NB4 (cell line): ENCODE measurements around the gene SNAP47.

Source experiments
- DNase-seq: peaks from one replicate; pipeline ENCODE4 v3.0.0; 2010; ENCODE audit warnings: low read depth
- H3K4me3 ChIP-seq: one replicate; pipeline ENCODE4 v1.5.1; 2011; ENCODE audit warnings: mild to moderate bottlenecking, low read depth, low read length, moderate library complexity
- MYC ChIP-seq: IDR thresholded peaks from 2 replicates; pipeline ENCODE4 v1.6.1; 2011; ENCODE audit warnings: low read depth, low read length
- POLR2A ChIP-seq: IDR thresholded peaks from 2 replicates; pipeline ENCODE4 v1.6.1; 2011; ENCODE audit warnings: mild to moderate bottlenecking; ENCODE audit not compliant: insufficient read length; ENCODE audit errors: extremely low read depth
- TF ChIP-seq, protein P1 (sequence below): IDR thresholded peaks from 2 replicates; pipeline ENCODE4 v1.6.1; 2011; ENCODE audit warnings: low read depth, low read length
- TF ChIP-seq, protein P2 (sequence below): IDR thresholded peaks from one replicate; pipeline ENCODE4 v1.5.1; 2012; ENCODE audit warnings: low read depth, low read length

SNAP47 gene

DNA sequence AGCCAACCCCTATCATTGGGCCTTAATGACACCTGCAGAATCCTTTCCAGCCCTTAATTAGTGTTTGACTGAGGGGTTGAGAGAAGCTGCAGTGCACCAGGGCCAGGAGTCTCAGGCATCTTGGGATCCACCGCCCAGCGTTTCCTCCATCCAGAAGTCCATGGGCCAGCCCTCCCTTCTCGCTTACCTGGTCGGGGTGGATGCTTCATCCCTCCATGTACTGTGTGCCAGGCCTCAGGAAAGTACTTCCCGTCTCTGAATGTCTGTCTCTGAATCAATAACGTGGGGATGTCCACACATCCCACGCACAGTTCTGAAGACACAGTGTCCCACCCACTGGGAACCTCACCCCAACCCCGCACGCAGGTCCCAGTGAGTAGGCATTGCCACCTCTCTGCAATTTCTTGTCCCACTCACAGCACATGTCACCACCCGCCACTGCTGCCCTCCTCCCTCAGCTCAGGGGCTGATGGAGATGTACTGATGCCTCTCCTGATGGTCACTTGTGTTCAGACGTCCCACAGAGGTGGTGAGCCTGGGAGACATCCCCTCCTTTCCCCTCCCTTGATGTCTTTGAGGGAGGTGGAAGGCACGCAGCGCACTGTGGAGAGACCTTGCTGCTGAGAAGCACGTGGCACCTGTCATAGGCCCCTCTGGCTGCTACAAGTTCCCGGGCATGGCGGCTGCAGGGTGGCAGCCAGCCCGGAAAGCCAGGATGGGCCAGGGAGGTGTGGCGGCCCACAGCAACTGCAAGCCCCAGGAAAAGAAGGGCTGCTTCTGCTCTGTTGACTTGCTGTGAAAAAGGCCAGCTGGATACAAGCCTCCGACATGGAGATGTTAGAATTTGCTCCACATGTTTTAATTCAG is 50.8 kb downstream of the SNAP47 start:
- no peak for DNase-seq
- no peak overlapping the region for H3K4me3 ChIP-seq
- TF ChIP-seq, protein P1, sequence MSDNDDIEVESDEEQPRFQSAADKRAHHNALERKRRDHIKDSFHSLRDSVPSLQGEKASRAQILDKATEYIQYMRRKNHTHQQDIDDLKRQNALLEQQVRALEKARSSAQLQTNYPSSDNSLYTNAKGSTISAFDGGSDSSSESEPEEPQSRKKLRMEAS: no peak
- no peak for TF ChIP-seq MYC

DNA sequence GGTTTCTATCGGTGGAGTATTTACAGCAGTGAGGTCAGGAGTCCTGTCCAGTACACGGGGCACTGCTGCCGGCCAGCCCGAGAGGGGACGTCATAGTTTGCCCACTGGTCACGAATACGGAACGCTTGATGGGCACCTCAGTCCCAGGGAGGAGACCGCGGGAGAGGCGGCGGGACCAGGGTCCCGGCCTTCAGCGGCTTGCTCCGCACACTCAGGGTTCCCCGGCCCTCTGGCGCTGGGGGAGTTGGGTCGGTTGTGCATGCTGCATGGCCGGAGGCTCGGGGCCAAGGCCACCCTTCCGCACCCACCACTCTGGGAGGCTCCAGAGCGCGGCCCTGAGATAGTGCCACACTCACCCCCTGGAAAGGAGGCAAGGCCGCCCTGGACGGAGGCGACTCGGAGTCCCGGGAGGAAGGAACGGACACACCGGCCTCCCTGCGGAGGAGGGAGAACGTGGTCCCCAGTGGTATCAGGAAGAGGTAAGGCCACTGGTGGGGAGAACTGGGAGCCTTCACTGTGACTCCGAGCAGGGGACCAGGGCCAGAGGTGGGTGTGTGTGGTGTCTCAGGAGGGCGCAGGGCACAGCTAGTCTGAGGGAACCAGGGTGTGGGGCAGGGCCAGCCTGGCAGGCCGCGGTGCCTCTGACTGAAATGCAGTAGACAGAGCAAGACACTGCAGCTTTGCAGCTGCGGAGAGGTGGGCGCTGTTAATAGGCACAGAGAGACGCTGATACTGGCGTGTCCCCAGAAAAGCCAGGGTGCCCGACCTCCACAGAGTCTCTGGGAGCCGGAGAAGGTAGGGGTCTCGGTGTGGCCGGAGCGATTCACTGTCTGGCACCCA is 51.7 kb downstream of the SNAP47 start:
- TF ChIP-seq, protein P1: no peak
- no peak for TF ChIP-seq MYC
- TF ChIP-seq, protein P2, sequence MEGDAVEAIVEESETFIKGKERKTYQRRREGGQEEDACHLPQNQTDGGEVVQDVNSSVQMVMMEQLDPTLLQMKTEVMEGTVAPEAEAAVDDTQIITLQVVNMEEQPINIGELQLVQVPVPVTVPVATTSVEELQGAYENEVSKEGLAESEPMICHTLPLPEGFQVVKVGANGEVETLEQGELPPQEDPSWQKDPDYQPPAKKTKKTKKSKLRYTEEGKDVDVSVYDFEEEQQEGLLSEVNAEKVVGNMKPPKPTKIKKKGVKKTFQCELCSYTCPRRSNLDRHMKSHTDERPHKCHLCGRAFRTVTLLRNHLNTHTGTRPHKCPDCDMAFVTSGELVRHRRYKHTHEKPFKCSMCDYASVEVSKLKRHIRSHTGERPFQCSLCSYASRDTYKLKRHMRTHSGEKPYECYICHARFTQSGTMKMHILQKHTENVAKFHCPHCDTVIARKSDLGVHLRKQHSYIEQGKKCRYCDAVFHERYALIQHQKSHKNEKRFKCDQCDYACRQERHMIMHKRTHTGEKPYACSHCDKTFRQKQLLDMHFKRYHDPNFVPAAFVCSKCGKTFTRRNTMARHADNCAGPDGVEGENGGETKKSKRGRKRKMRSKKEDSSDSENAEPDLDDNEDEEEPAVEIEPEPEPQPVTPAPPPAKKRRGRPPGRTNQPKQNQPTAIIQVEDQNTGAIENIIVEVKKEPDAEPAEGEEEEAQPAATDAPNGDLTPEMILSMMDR: no peak
- TF ChIP-seq POLR2A: no peak
- DNase-seq: no peak
- H3K4me3 ChIP-seq: no peak overlapping the region

DNA sequence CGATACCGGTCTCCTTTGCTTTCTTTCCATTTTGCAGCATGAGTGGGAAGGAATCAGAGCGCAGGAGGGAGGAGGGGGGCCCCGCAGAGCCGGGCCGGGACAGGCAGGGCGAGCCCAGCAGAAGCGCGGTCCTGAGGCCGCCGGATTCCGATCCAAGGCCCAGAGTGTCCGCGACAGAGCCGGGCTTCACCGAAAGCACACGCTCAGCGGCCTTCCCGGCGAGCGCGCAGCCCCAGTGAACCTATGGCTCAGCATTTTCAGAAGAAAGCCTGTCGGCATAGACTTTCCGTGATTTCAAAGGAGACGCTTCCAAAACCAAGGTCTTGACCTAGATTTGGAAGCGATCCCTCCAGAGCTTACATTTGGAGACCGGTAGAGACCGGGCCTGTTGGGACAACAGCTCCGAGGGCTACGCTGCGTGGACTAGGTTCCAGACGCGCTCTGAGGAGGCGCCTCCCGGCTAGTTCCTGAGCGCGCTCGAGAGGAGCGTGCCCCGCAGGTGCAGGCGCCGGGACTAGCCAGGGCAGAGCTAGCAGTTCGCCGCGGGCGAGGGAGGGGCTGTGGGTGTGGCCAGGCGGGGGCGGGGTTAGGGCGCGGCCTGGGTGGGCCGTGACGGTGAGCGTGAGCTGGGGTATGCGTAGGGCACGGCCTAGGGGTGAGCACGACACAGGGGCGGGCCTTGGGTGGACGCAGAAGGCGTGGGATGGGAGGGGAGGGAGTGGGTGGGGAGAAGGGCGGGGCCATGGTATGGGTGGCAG is 52.5 kb downstream of the SNAP47 start:
- peak; percentile 88 for DNase-seq
- no peak for TF ChIP-seq MYC
- TF ChIP-seq, protein P2: no peak
- TF ChIP-seq, protein P1: no peak
- TF ChIP-seq POLR2A: no peak
- peak overlapping the region; percentile 32 for H3K4me3 ChIP-seq

DNA sequence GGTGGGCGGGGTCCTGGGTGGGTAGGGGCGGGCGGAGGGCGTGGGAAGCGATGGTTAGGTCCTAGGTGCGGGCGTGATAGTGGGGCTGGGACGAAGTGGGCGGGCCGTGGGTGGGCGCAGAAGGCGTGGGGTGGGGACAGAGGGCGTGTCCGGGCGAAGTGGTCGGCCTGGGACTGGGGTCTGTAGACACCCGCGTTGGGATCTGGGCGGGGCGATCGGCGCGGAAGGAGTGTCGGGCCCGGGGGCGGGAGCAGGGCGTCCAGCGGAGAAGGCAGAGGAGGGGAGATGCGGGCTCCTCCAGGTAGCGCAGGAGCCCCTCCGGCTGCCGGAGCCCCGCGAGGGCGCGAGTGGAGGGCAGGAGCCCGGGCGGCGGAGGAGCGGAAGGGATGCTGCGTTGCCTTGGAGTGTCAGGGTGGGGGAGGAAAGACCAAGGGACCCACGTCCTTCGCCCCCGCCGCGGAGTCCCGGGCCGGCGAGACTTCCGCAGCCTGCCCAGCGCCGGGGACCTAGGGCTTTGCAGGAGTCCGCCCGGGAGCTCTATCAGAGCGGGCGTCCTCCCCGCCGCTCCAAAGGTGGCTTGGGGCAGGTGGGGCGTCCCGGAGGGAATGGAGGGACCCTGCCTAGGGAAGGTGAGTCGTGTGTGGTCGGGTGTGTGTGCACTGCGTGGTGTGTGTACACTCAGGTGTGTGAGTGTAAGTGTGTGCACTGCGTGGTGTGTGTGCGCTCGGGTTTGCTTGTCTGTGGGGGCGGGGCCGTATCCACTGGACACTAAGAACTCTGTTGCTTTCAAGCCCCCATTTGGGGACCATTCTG is 53.2 kb downstream of the SNAP47 start:
- TF ChIP-seq, protein P2: no peak
- TF ChIP-seq MYC (no peak), POLR2A (no peak)
- TF ChIP-seq, protein P1: no peak
- peak; percentile 46 for DNase-seq
- H3K4me3 ChIP-seq: no peak overlapping the region

DNA sequence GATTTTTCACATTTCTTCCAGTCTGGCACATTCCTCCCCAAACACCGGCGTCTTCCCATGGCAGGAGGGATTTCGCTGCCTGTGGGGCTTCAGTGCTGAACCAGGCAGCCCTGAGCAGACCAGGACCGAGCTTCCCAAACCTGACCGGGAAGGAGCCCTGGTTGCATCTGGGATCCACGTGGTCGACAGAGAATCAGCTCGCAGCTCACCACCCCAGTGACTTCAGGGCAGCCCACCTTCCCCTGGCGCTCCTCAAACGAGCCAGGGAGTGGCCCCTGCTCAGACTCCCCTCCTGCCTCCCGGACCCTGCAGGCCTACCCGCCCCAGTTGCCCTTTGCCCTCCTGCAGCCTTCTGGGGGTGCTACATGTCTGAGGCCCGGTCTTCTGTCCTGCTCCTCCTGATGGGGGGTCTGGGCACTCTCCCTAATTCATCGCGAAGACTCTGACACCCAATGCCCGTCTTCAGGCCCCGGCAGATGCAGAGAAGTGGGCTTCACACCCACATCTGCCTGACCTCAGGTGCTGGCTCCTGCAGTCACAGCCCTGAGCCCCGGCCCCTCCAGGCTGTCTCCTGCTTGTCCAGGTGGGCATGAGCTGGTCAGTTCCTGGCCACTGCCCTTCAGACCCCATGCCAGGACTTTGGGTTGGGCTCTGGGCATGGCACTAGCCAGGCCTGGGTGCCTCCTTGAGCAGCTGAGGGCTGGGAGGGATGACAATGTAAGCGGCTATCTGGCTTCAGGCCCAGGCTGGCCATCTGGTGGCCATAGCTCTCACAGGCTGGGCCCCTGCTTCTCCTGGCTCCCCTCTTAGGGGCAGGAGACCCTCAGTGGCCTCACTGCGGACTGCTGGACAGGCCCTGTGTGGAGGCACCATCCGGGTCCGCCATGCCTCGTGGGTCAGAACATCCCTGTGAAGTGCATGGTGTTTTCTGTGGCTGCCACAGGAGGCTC is 54.1 kb downstream of the SNAP47 start:
- no peak for TF ChIP-seq POLR2A
- TF ChIP-seq, protein P2: no peak
- TF ChIP-seq, protein P1: no peak
- no peak for TF ChIP-seq MYC
- no peak overlapping the region for H3K4me3 ChIP-seq
- no peak for DNase-seq
